Endodermal cell (in vitro differentiated cells): ENCODE data around the gene LCE3D. TPM values are rescaled to one million over a fixed set of nuclear protein-coding genes. Genes with fewer than 3 reads are reported as not detected.

Experiments
- DNase-seq: peaks from one replicate; pipeline ENCODE4 v3.0.0-alpha.2; 2017
- H3K27ac ChIP-seq: 2 replicates; pipeline ENCODE4 v1.5.1; 2013; ENCODE audit warnings: mild to moderate bottlenecking, low read depth, low read length, moderate library complexity
- H3K27me3 ChIP-seq: 2 replicates; pipeline ENCODE4 v1.6.1; 2013; ENCODE audit warnings: mild to moderate bottlenecking, low read length, moderate library complexity; ENCODE audit not compliant: insufficient read depth, control insufficient read depth, poor library complexity, severe bottlenecking
- H3K36me3 ChIP-seq: 2 replicates; pipeline ENCODE4 v1.7.0; 2013; ENCODE audit warnings: mild to moderate bottlenecking, low read length, moderate library complexity; ENCODE audit not compliant: control insufficient read depth, insufficient read depth
- H3K4me1 ChIP-seq: one replicate; pipeline ENCODE4 v1.7.0; 2013; ENCODE audit warnings: low read length; ENCODE audit not compliant: control insufficient read depth, insufficient read depth
- H3K4me3 ChIP-seq: 2 replicates; pipeline ENCODE4 v1.5.1; 2013; ENCODE audit warnings: mild to moderate bottlenecking, low read length, moderate library complexity
- H3K9ac ChIP-seq: 2 replicates; pipeline ENCODE4 v1.6.1; 2013; ENCODE audit warnings: mild to moderate bottlenecking, low read length, moderate library complexity; ENCODE audit not compliant: poor library complexity, severe bottlenecking; ENCODE audit errors: extremely low read depth
- H3K9me3 ChIP-seq: 2 replicates; pipeline ENCODE4 v1.6.1; 2013; ENCODE audit warnings: mild to moderate bottlenecking, low read length, moderate library complexity; ENCODE audit not compliant: control insufficient read depth
- H3K27ac Mint-ChIP-seq: 2 replicates; pipeline ENCODE4 v1.8.0; 2020; ENCODE audit warnings: mixed read lengths
- H3K27me3 Mint-ChIP-seq: 2 replicates; pipeline ENCODE4 v1.8.0; 2021; ENCODE audit warnings: mild to moderate bottlenecking, mixed read lengths; ENCODE audit not compliant: insufficient read depth
- H3K36me3 Mint-ChIP-seq: 2 replicates; pipeline ENCODE4 v1.8.0; 2020; ENCODE audit warnings: low read depth, mixed read lengths
- H3K4me1 Mint-ChIP-seq: 2 replicates; pipeline ENCODE4 v1.8.0; 2020; ENCODE audit warnings: mixed read lengths
- H3K4me3 Mint-ChIP-seq: 2 replicates; pipeline ENCODE4 v1.8.0; 2020; ENCODE audit warnings: mild to moderate bottlenecking, moderate library complexity, mixed read lengths
- H3K9me3 Mint-ChIP-seq: 2 replicates; pipeline ENCODE4 v1.8.0; 2020; ENCODE audit warnings: mild to moderate bottlenecking, mixed read lengths
- CTCF ChIP-seq: fragments of 200-600 bp; sonication (generic); conservative IDR thresholded peaks from 2 replicates; pipeline ENCODE4 v1.5.0; 2021; ENCODE audit warnings: antibody characterized with exemption, mild to moderate bottlenecking
- WGBS, 2 experiments: methylation state at CpG; one replicate each; pipeline versions ENCODE4 v1.1.5 to v1.1.7; 2013; ENCODE audit warnings: missing lambda C conversion rate in 2 of 2, mixed read lengths in 1 of 2; ENCODE audit not compliant: insufficient coverage in 1 of 2, insufficient read length in 1 of 2; 5-methylcytosine and 5-hydroxymethylcytosine counted together
- total RNA-seq, 2 donors: library from RNA; stranded (reverse); fragmentation: NEBNext Ultra II Directional in 1 of 2; extraction: Animal tissue kit (Norgen Biotek cat#: 25700) in 1 of 2; gene quantifications; 2 replicates in 1 of 2; 3 replicates in 1 of 2; pipeline ENCODE4 v1.2.1, GENCODE V29; 2021

LCE3D gene
- total RNA-seq, 2 donors from 2014 or later = not detected

GRCh38 chr1:152622803-152623202, 42.5 kb upstream of the LCE3D start, which contains the start of gene LCE3A:
LCE3A (minus strand) TSS chr1:152623103; CDS start chr1:152623103, 0 bp downstream.
- TF ChIP-seq CTCF = no peak
- no peak for DNase-seq
- H3K36me3 Mint-ChIP-seq = no peaks in the 10 kb centered on the region
- peaks cover 92% of the 10 kb centered on the region for H3K9me3 Mint-ChIP-seq
- no peaks in the 10 kb centered on the region for H3K27me3 ChIP-seq
- H3K27ac Mint-ChIP-seq = no peak within 1 kb of the TSS
- H3K27ac ChIP-seq = no peak within 1 kb of the TSS
- peak within 1 kb of the TSS; percentile 23 for H3K4me3 ChIP-seq
- H3K9ac ChIP-seq = no peak within 1 kb of the TSS
- H3K36me3 ChIP-seq = no peaks in the 10 kb centered on the region
- H3K27me3 Mint-ChIP-seq = no peaks in the 10 kb centered on the region
- H3K4me1 ChIP-seq = no peaks in the 10 kb centered on the region
- H3K9me3 ChIP-seq = peaks cover 76% of the 10 kb centered on the region
- H3K4me3 Mint-ChIP-seq = no peak within 1 kb of the TSS
- WGBS, 2 experiments = 64 to 79% methylated on average over 5 to 10 of the region's 10 CpGs
- no peaks in the 10 kb centered on the region for H3K4me1 Mint-ChIP-seq

GRCh38 chr1:152621993-152622392, 41.7 kb upstream of the LCE3D start:
- Mint-ChIP-seq H3K9me3 (peaks cover 91% of the 10 kb centered on the region), H3K27me3 (no peaks in the 10 kb centered on the region), H3K4me1 (no peaks in the 10 kb centered on the region), H3K4me3 (no peak overlapping the region), H3K27ac (no peak overlapping the region), H3K36me3 (no peaks in the 10 kb centered on the region)
- no peak overlapping the region for H3K27ac ChIP-seq
- H3K9ac ChIP-seq = no peak overlapping the region
- 49% methylated on average over 3 of the region's 3 CpGs; no CpG with 5 or more reads in 1 of the 2 experiments for WGBS, 2 experiments
- no peak for DNase-seq
- no peaks in the 10 kb centered on the region for H3K36me3 ChIP-seq
- no peaks in the 10 kb centered on the region for H3K27me3 ChIP-seq
- no peaks in the 10 kb centered on the region for H3K4me1 ChIP-seq
- H3K4me3 ChIP-seq = no peak overlapping the region
- peaks cover 73% of the 10 kb centered on the region for H3K9me3 ChIP-seq
- TF ChIP-seq CTCF = no peak

- no peak for TF ChIP-seq CTCF
- H3K27me3 Mint-ChIP-seq = no peaks in the 10 kb centered on the region
- H3K4me1 Mint-ChIP-seq = no peaks in the 10 kb centered on the region
- Histone ChIP-seq H3K27me3 (no peaks in the 10 kb centered on the region), H3K4me3 (no peak within 1 kb of the TSS), H3K36me3 (no peaks in the 10 kb centered on the region), H3K9me3 (peaks cover 12% of the 10 kb centered on the region), H3K9ac (no peak within 1 kb of the TSS), H3K27ac (no peak within 1 kb of the TSS), H3K4me1 (no peaks in the 10 kb centered on the region)
- H3K36me3 Mint-ChIP-seq = no peaks in the 10 kb centered on the region
- H3K9me3 Mint-ChIP-seq = peaks cover 73% of the 10 kb centered on the region
- H3K27ac Mint-ChIP-seq = no peak within 1 kb of the TSS
- no peak for DNase-seq
- H3K4me3 Mint-ChIP-seq = no peak within 1 kb of the TSS
- WGBS, 2 experiments = no CpG with 5 or more reads among the region's 1 CpG
Observed at GRCh38 chr1:152613511-152613910, 33.2 kb upstream of the LCE3D start, which contains the start of gene LCE3B. LCE3B (plus strand) TSS chr1:152613811; CDS start chr1:152613811, 0 bp downstream.
